Daoy (cell line): ENCODE measurements around the gene IFIT5. TPM values are rescaled to one million over a fixed set of nuclear protein-coding genes. Genes with fewer than 3 reads are reported as not detected.
"Not testable (repeated sequence)": the region's sequence is repeated elsewhere in the genome, so short reads cannot be mapped to it uniquely, and the experiment has no call there.

Source experiments
- DNase-seq: peaks from one replicate; pipeline ENCODE4 v3.0.0-alpha.2; 2015; ENCODE audit warnings: low read depth
- total RNA-seq: library from RNA; depleted of rRNA; stranded (reverse); fragments of >200 nt; shearing (Covaris generic); gene quantifications from 2 replicates; pipeline ENCODE4 v1.2.3, GENCODE V29; 2014; rRNA removed

Gene IFIT5, protein sequence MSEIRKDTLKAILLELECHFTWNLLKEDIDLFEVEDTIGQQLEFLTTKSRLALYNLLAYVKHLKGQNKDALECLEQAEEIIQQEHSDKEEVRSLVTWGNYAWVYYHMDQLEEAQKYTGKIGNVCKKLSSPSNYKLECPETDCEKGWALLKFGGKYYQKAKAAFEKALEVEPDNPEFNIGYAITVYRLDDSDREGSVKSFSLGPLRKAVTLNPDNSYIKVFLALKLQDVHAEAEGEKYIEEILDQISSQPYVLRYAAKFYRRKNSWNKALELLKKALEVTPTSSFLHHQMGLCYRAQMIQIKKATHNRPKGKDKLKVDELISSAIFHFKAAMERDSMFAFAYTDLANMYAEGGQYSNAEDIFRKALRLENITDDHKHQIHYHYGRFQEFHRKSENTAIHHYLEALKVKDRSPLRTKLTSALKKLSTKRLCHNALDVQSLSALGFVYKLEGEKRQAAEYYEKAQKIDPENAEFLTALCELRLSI
- 12.6 and 15.4 TPM in 2 replicates for total RNA-seq

DNA sequence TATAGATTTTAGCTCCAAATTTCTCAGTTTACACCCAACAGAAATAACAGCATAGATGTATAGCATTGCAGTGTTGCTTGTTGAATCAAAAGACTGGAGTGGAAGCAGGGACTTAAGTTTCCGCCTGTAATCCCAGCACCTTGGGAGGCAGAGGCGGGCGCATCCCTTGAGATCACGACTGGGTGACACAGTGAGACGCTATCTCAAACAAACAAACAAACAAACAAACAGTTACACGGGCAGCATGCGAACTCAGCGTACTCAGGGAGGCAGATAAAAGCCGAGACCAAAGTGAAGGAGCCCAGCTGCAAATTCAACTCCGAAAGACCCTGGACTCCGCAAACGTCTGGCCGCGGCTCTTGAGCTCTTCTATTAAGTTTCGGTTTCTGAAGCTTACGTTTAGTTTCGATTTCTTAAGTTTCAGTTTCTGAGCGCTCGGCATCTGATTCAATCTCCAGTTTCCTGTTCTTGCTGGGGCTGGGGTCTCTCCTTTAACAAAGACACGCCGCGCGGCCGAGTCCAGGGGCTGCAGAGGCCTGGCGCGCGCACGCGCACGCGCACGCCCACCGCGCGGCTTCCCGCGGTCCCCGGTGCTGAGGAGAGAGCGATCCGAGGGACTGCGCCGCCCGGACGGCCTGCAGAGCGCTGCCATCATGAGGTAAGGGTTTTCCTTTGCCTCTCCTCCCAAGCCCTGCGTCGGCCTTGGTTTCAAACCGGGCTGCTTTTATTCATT lies at the start of gene IFIT5:
IFIT5 (plus strand) TSS at position 423 of the 733 bp plus-strand sequence; CDS start at position 654, 231 bp downstream.
- DNase-seq: peak; percentile 76

DNA sequence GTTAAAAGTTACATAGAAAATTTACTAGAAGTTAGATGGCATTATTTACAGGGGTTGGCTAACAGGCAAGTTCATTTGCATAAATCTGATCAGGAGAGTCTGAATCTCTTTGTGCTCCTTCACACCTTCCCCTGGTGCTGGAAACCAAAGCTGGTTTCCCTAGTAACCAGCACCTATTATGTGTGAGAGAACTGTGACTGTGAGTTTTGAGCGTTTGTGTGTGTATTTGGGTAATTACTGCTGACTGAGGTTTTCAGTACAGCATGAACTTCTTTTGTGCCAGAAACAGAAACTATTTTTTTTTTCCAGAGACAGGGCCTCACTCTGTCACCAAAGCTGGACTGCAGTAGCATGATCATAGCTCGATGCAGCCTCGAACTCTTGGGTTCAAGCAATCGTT lies 46.8 kb upstream of the IFIT5 start:
- DNase-seq: no peak

DNA sequence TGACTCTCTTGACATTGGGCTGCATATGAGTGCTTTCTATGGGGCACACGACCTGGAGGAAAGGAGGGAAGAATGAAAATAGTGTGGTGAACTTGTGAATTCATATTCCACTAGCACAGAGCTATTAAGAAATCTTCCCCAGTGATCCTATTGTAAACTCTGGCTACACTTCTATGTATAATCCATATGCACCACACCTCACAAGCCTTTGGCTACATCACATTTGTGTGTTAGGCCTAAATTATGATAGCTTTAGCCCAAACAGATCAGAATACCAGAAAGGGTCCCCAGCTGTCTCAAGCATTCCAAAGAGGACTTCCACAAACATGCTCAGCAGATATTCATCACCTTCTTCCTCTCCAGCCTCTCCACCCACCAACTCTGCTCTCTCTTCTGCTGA lies 46.2 kb upstream of the IFIT5 start:
- no peak for DNase-seq

DNA sequence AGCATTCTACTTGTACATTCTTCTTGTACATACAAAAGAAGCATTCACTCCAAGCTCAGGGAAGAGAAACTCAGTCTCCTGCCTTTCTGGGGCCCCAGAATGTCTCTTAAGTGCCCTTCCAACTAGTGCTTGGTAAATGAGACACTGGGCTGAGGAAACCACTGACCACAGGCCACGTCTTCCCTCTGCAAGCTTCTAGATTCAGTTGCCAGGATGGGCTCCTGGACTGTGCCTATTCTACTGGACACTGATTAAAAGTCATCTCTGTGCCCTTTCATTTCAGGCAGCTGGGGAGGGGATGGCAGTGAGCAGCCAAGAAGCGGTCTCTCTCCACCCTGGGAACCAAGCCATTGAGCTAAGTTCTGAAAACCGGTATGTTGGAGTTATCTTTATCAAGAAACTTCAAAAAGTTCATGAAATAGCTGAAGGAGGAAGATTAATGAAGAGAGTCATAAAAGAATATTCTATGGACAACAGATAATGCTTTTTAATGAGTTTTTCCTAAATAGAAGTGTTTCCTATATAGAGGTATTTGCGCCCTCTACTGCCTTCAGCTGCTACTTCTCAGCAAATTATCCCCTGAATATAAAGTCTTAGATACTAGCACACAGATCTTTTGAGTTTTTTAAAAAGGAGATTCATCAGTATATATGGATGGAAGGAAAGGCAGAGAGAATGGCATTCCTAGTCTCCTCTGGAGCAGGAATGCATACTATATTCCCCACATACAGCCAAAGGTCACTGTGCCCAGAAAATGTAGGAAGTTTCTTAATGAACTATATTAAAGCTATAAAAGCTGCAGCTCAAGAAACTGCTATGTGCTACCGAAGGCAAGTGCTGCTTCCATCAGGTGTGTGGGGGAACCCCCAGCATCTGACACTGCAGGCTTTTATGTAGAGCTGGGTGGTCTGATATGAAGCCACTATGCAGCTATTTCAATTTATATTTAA lies 44.9 kb upstream of the IFIT5 start:
- no peak for DNase-seq

DNA sequence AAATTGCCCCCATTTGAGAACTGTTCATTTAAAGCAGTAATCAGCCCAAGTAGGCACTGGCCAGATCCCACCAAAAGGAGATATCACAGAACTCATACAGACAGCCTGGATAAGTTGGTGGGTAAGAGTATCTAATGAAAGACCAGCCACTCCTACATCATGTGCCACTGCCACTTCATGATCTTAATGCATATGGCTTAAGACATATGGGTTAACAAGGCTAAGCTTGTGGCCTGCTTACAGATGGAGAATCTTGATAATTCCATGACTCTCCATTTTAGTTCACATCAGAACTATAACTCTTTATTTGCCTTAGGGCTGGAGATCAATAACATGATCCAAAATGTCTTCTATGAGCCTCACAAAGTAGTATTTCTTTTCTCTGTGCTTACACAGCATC lies 43.3 kb upstream of the IFIT5 start:
- no peak for DNase-seq

DNA sequence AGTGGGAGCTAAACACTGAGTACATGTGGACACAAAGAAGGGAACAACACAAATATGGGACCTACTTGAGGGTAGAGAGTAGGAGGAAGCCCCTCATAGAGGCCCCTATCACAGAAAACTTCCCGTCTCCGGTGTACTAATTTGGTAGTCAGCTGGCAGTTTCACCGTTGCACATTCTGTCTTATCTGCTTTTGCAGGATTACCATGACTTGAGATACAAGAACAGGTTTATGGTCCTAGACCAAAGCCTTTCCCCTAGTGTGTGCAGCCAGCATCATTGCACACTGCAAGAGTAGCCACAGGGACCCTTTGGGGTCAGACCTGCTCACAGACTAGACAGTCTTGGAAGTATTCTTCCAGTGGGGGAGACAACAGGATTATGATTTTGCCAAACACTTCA lies 42.4 kb upstream of the IFIT5 start:
- DNase-seq: no peak

DNA sequence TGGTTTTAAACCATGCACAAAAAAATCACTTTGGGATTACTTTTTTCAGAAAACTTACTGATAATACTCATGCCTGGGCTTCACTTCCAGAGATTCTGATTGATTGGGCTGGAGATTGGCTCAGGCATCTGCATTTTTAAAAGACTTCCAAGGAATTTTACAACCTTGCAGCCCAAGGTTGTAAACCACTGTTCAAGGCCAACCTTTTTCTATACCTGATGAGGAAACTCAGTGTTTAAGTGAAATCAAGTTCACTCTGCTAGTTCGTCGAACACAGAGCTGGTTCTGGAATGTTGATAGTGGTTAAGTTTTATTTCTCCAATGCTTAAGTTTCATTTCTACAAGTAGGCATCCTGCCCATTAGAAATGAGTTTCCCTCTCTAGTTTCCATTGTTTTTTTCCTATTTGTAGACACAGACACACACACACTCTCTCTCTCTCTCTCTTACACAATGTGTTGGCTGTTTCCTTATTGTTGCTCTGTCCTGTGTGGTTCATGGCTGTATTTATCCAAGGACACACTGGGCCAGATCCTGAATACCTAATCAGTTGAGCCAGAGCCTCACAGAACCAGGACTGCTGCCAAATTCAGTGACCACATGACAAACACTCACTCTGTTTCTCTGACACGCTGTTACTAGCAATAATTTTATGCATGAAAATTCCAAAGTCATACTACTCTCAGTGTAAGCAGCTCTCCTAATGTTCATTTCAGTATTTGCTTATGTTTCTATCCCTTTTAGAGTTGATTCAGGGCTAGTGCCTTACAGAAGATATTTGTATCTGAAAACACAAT lies 40.3 kb upstream of the IFIT5 start:
- peak; percentile 63 for DNase-seq

DNA sequence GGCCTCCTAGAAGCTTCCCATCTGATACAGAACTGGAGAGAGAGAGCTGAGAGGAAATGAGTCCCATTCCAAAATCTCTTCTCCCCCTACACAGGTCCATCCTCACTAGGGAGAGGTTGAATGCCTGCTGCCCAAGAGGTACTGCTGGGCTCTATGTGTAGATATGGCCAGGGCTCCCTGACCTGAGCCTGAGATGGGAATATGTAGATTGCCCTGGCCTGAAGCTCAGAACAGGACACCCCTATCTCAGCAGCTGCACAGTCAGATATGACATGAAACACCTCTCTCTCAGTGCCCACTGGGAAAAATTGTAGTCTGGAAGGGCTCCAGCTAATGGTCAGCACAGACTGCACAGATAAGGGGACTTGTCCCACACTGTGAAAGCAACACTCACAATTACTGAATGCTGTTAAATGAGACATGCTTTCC lies 39.6 kb upstream of the IFIT5 start:
- DNase-seq: no peak

DNA sequence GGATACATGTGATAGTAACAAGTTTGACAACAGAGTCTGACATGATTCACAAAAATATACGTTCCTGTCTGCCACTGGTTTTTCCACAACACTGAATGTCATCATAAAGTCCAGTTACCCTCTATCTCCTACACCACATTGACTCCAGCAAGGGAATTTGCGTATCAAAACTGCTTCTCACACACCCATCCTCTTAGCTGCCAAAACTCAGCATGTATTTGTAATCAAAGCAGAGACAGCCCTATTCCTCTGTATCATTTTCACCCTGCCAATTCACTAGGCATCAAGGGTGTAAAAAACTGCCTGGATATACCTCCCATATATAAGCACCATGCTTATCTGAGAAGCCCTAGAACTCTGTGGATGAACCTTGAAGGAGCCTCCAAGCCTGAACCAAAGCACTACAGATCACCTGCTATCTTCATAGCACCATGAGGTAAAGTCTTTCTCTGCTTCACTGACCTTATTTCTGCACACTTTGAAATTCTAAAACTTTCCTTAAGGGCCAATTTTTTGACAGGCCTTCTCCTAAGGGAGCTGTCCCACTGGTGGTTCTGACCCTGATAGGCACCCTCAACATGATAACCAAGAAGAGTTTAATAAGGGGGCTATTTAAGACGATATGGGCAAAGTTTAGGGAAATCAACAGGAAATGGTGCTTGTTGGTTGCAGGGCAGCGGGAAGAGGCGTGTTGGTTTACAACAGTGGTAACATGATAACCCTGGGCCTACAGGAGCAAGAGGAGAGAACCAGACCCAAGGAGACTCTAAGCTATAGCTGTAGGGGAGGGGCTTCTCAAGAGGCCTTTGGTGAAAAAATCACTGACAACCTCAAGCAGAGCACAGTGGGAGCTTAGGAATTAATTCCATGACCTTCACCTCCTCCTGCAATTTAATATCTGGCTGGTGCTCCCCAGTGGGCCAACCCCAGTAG lies 36.4 kb upstream of the IFIT5 start, which contains the start of gene IFIT1B:
IFIT1B (plus strand) TSS at position 352 of the 933 bp plus-strand sequence; CDS start at position 432, 80 bp downstream.
- no peak for DNase-seq

DNA sequence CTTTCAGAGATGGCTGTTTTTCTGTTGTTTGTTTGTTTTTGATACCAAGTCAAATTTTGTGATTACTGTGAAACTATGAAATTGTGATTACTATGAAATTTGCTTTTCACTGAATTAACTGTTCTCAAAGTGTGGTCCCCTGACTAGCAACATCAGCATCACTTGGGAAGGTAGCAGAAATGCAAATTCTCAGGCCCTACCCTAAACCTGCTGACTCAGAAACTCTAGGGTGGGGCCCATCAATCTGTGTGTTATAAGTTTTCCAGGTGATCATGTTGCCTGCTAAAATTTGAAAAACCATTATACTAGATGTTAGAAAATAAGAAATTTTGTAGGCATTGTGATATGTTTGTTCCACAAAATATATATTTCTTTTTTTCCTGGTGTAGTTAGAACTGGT lies 35.3 kb upstream of the IFIT5 start:
- DNase-seq: no peak

DNA sequence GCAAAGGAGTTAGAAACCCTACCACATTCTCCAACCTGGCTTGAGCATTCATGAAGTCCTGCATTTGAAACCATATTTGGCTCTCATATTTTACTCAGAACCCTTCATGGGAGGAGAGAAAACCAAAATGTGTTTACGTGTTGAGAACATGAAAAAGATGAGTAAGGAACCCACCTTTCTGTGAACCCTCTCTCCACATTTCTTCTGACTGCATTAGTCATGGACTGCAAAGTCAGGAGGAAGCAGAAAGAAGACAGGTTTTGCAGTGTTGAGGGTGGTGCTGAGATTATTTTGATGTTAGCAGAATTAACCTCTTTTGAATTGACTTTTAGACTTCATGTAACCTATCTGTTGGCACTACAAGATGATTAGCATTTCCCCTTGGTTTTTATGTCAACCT lies 31.6 kb upstream of the IFIT5 start:
- no peak for DNase-seq

DNA sequence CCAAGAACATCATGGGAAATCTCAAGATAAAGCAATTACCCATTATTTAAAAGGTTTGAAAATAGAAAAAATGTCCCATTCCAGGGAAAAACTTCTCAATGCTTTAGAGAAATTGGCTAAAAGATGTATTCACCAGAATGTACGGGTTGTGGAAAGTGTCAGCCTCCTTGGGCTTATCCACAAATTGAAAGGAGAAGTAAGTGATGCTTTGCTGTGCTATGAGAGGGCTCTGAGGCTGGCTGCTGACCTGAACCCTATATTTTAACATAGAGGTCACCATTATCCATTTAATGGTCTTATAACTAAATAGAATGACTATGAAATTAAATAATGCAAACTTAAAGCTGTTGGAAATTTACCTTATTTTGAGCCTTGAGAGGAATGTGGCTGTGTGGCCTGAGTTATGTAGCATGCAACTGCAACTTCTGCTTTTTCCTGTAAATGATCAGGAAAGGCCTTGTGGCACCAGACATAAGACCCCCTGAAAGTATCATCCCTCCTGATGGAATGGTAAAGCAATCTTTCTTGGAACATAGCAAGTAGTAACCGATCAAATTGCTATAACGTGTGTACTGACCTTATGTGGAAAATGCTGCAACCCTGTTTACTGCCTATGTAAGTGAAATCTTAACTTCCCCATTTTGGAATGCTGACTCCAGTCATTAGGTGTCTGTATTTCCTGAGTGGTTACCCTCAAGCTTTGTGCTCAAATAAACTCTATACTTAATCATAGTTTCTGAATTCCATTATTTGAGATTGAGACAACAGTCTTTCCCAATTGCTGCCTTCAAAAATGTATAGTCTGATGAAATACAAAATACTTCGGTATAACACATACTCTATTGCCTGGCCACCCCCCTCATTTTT lies 29.7 kb upstream of the IFIT5 start:
- no peak for DNase-seq

DNA sequence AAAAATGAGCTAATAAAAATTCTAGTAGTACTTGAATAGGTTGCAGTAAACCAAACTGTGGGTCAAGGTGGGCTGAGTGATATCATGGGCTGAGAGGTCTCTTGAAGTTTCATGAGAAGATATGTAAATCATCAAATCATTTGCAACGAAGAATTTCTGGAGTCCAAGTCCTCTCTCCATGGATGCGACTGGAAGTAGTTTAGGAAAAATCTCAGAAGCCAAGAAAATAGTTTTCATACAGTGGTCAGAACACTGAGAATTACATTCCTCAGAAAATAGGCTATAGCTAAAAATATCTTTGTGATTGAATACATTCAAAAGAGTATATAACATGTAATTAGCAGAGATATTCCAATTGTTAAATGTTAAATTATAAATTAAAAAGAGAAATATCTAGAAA lies 25.6 kb upstream of the IFIT5 start:
- DNase-seq: no peak

DNA sequence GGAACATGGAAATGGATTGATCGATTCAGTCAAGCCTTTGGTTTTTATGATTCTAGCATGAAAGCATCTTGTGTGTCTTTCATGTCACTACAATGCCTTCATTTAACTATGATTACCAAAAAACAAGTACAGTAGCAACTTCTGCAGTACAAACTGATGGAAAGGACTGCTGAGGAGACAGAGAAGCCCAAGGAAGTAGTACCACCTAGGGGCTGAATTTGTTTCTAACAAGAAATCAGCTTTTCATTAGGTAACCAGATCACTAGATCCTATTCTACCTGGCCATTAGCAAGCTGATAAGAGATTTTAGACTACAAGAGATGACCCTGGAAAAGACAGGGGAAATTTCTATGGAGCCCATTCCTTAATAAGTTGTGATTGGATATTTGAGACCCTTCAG lies 25.1 kb upstream of the IFIT5 start:
- no peak for DNase-seq

DNA sequence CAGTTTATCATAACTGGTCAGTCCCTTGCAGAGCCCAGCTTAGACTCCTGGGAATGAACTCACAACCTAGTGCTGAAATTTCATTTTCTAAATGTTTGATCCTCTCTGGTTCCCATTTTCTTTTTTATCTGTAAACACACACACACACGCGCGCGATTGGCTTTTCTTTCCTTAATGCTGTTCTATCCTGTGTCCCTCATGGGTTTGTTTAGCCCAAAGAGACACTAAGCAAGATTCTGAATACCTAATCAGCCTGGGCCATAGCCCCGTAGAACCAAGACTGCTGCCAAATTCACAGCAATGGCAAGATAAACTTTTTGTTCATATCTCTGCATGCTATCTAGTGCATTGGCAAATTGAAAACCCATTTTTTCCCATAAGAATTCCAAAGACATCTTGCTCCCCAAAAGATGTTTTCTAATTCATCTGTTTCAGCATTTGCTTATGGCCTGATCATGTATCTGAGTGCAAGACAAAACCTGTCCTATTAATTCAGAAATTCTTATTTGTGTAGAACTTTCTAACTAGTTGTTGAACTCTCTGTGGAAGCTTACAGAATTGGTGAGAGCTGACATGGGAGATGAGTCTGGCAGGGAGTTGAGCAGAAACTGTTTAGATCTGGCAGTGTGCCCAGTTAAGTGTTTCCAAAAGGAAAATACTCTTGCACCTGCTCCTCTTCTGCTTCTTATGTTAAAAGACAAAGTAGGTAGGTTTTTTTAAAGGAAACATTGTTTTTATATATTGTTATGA lies 23.7 kb upstream of the IFIT5 start:
- no peak for DNase-seq

DNA sequence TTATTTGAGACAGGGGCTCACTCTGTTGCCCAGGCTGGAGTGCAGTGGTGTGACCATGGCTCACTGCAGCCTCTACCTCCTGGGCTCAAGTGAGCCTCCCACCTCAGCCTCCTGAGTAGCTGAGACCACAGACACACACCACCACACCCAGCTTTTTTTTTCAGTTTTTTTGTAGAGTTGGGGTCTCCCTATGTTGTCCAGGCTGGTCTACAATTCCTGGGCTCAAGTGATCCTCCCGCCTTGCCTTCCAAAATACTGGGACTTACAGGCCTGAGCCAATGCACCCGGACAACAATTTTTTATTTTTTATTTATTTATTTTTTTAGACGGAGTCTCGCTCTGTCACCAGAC lies 23.2 kb upstream of the IFIT5 start:
- not testable (repeated sequence) for DNase-seq

DNA sequence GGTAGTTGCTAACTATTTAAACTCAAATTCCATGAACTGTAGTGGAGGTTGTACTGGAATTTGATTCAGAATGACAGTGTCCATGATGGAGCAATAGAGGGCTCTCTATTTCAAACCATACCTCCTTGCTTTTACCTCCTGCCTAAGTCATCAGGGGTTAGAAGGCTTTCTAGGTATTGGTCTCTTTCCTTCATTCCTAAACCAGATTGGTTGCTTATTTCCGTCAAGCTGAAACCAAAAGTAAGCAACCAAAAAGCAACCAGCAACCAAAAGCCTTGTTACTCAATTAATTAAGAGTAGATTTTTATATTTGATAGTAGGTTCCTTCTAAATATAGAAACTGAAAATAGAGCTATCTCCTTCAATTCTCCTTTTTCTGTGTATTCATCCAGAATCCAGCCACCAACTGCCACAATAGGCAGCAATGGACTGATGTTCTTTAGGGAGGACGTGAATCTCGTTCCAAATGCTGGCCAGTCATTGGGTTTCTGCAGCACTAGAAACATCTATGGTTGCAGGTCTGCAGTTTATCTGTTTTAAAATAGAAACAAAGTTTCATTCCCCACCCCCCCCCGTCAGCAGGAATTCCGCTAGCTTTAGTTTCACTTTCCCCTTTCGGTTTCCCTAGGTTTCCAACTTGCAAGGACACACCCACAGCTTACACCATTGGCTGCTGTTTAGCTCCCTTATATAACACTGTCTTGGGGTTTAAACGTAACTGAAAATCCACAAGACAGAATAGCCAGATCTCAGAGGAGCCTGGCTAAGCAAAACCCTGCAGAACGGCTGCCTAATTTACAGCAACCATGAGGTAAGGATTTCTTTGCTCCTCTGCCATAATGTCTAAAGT lies 22.2 kb upstream of the IFIT5 start, which contains the start of gene IFIT1:
IFIT1 (plus strand) TSS at position 717 of the 850 bp plus-strand sequence; CDS start at position 807, 90 bp downstream.
- peak; percentile 78 for DNase-seq
